ENCODE data around the gene GNB2. TPM values are rescaled to one million over a fixed set of nuclear protein-coding genes. Genes with fewer than 3 reads are reported as not detected.

GNB2 gene
- 100 to 1,000 TPM; 273 to 279 TPM for total RNA-seq
- long read RNA-seq, transcript GNB2-201 (10 exons, 1,878 nt), result major isoform, 29 of 75 reads
- long read RNA-seq, transcript GNB2-211 (6 exons, 1,702 nt), result minor isoform, 6 of 75 reads
- long read RNA-seq, transcript GNB2-202 (9 exons, 1,524 nt), result minor isoform, 7 of 75 reads
- long read RNA-seq, partial matches to known transcripts, result 29 of 75 reads
- long read RNA-seq, other reads (novel, unspliced or antisense), result 4 of 75 reads

DNA sequence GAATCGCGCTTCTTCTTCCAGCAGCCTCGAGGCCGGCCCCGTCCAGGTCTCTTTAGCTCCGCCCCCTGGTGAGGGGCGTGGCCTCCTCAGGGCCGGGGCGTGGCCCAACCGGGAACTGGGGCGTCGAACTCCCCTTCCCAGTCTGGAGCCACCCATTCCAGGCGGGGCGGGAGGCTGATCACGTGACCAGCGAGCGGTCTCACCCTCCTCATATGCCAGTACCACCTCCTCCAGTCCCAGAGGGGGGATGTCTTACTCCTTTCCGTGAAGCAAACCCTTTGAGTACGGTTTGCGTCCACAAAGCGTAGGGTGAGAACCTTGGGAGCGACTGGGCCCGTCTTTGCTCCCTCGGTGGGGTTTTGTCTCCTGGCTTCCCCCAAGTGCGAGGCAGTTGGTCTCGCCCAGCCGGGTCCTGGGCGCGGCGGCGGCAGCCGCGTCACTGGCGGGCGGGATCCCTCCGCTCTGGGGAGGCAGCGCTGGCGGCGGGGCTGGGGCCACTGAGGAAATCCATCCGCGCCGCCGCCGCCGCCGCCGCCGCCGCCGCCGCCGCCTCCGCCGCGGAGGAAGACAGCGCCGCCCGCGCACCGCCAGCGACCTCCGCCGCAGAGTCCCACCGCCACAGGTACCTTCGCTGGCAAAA, at the start of gene GNB2:
Gene GNB2 (plus strand): TSS at position 439 of the 640 bp plus-strand sequence. CDS start 2,526 bp downstream, outside the sequence.
- intact Hi-C loops (cut with DNase I, micrococcal nuclease), result no loop called here
- peak; percentile 99 to 100 for DNase-seq
- ATAC-seq, result peak; percentile 83

DNA sequence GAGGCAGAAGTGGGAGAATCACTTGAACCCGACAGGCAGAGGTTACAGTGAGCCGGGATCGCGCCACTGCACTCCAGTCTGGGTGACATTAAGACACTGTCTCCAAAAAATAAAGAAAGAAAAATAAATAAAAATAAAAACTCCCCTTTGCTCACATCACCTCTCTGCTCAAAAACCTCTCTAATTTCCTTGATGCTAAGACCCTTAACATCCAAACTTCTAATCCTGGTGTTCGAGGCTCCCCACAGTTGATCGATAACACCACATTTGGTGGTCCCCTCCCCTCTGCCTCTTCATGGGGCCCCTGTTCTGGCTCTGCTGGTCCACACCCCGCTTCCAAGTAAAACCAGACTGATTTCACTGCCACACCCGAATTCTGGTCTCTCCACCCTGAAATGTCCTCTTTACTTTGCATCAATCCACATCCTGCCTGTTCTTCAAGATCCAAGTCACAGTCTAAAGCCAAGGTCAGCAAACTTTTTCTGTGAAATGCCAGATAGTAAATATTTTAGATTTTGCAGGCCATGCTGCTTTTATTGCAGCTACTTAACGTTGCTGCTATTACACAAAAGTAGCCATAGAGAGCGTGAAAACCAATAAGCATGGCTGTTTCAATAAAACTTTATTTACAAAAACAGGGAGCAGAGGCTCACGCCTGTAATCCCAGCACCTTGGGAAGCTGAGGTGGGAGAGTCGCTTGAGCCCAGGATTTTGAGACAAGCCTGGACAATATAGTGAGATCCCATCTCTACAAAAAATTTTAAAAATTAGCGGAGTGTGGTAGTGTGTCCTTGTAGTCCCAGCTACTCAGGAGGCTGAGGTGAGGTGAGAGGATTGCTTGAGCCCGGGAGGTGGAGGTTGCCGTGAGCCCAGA, 49.4 kb upstream of the GNB2 start:
- DNase-seq (no peak), ATAC-seq (no peak)
- intact Hi-C loops (cut with DNase I, micrococcal nuclease), result no loop called here

DNA sequence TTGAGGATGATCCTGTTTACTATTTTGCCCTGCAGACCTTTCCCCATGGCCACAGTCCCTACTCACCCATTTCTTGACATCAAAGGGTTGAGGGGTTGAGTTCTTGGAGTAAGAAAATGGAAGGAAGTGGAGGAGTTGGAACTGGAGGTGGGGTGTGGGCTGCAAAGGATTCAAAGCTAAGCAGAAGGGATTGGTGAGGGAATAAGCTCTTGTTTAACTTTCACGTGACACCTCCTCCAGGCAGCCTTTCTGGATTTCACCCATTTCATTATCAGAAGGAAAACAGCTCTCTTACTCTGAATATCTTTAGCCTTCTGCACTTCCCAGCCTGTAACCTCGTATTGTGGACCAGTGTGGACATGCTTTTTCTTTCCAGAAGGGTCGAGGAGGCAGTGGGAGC, 47.5 kb upstream of the GNB2 start:
- ATAC-seq (no peak), DNase-seq (no peak)
- intact Hi-C loops (cut with DNase I, micrococcal nuclease), result no loop called here

DNA sequence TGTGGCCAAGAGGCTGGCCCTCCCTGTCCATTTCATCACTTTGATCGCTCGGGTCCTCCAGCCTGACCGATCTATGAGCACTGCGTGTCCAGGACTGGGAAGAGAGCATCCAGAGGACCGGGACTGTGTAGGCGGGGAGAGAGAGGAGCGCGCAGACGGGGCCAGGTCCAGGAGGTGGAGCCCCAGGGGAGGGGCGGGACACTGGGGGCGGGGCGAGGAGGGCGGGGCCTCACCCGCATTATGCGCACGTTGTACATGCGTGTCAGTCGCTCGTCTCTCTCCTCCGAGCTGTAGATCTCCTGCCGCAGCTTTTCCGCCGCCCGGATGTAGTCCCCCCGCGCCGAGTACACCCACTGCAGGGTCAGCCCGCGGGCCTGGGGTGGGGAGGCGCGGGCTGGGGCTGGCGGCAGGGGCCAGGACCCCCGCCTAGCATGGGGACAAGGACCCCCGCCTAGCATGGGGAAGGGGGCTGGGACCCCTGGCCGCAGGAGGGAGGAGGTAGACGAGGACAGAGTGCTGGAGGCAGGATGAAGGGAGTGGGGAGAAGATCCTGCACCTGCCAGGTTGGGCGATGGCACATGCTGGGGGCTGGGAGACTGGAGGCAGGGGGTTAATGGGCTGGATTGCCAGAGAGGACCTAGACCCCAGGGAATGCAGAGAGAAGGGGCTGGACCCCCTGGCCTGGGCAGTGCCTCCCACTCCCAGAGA, 46.9 kb upstream of the GNB2 start:
- intact Hi-C loops (cut with DNase I, micrococcal nuclease), result no loop called here
- ATAC-seq (peak; percentile 100), DNase-seq (peak; percentile 84 to 87)

DNA sequence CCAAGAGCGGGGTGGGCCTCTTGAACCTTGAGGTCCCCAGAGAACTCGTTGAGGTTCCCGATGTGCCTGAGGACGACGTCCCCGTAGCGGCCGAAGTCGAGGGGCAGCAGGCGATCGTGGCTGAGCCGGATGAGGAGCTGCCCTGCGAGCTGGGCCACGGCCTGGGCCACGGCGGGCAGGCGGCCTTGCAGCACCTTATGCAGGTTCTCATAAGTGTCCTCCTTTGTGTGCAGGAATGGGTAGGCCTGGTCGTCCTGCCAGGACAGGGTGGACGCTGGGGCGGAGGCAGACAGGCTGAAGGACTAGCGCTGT, 46.3 kb upstream of the GNB2 start:
- ATAC-seq, result no peak
- intact Hi-C loops (cut with DNase I, micrococcal nuclease), result no loop called here
- no peak for DNase-seq

DNA sequence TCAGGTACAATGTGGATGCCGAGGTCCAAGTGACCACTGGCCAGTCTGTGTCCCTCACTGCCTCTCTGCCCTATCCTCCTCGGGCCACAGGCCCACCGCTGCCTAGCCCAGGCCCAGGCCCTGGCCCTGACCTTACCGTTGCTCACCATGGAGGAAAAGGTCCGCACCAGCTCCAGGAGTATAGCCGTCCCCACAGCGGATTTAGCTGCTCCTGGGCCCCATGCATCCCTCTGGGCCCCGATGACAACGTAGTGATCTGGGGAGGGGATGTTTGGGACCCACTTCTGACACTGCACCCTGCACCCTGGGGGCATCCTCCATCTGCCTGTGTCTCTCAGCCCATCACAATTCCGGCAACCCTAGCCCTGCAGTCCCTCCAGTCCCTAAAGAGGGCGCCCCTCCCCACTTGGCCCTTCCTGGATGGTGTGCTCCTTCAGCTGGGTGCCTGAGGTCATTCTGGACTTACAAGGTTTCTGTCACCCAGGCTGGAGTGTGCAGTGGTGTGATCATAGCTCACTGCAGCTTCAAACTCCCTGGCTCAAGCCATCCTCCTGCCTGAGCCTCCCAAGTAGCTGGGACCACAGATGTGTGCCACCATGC, 44.3 kb upstream of the GNB2 start:
- intact Hi-C loops (cut with DNase I, micrococcal nuclease), result no loop called here
- ATAC-seq (no peak), DNase-seq (no peak)

DNA sequence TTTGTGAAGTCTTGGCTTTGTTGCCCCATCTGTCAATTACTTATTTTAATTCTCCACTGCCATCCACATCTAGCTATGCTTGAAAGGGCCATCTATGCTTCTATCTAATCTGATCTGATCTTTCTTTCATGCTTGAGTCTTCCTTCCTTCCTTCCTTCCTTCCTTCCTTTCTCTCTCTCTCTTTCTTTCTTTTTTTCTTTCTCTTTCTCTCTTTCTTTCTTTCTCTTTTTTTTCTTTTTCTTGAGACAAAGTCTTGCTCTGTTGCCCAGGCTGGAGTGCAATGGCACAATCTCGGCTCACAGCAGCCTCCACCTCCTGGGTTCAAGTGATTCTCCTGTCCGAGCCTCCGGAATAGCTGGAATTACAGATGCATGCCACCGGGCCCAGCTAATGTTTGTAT, 43.5 kb upstream of the GNB2 start:
- ATAC-seq (no peak), DNase-seq (no peak)
- intact Hi-C loops (cut with DNase I, micrococcal nuclease), result no loop called here

DNA sequence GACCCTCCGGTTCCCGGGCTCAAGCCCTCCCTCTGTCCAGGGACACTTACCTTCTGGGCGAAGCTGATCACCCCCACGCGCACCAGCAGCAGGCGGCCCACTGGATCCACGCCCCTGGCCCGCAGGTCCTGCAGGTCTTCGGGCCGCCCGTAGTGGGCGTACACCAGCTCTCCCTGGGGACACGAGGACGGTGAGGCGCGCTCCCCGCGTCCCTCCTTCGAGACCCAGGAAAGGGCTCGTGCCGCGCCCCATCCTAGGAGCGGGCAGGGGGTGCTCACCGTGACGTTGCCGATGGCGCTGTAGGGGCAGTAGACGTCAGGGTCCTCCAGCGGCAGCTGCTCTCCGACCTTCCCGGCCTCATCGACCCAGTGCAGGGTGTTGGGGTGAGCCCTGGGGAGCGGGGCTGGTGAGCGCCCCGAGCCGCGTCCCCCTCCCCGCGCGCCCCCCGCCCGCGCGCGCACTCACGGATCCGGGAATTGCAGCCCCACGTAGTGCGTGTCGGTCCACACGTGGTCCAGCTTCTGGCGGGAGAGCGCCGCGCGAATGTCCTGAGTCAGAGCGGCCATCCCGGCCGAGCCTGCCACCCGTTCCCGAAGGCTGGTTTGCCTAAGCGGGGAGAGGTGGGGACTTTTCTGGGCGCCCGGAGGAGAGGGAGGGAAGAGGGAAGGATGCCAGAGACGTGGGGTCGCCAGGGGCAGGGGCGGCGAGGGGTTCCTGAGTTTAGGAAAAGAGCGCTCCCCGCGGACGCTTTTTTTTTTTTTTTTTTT, 40.4 kb upstream of the GNB2 start:
- DNase-seq (peak; percentile 61 to 68), ATAC-seq (peak; percentile 86)
- intact Hi-C loops (cut with DNase I, micrococcal nuclease), result no loop called here

DNA sequence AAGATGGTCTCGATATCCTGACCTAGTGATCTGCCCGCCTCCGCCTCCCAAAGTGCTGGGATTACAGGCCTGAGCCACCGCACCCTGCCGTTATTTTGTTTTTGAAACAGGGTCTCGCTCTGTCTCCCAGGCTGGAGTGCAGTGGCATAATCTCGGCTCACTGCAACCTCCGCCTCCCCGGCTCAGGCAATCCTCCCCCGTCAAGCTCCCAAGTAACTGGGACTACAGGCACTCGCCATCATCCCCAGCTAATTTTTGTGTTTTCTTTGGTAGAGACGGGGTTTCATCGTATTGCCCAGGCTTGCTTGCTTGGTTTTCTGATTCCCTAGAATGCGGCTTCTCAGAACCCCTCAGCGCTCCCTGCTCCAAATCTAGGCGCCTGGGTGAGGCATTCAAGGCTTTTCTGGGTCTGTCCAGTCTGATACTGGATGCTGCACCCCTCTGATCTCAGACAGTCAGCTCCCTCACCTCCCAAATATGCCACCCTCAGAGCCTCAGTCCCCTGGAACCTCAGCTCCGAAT, 33.5 kb upstream of the GNB2 start:
- intact Hi-C loops (cut with DNase I, micrococcal nuclease), result no loop called here
- no peak for ATAC-seq

DNA sequence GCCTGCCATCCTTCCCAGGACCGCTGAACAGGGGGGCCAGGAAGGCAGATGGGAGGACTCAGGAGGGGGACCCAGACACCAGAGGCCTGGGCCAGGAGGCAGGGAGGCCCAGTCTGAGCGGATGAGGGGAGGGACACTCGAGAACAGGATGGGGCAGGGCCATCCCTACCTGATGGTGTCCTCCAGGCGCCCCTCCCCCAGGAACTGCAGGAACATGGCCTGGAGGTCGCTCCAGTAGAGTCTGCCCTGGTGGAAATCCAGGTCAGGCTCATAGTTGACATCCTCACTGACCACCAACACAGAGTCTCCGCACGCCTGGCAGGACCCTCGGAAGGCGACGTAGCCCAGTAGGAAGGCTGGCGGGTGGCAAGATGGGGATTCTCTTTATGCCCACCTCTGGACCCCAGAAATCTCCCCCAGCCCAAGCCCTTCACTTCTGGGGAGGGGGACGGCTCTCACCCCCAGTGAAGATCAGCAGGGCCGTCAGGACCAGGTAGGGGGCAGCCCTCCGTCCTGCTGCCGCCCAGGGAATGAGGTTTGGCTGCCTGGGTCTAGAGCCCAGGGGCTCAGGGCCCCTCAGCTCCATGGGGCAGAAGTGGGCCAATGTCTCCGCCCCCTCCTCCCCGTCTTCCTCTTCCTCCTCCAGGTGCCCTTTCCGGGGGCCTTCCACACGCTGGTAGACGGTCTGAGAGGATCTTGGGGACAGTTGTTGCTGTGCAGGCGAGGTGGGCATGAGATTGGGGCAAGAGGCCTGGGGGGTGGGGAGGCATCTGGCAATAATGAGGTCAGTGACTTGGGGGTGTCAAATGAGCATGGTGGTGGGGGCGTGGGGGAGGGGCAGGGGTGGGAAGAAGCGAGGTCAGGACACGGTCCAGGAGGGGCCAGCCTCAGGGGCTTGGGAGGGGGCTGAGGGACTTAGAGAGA, 32.8 kb upstream of the GNB2 start:
- DNase-seq, result no peak
- no peak for ATAC-seq
- intact Hi-C loops (cut with DNase I, micrococcal nuclease), result no loop called here

More for the DNA sequence above, 33.5 kb upstream of the GNB2 start:
- no peak for DNase-seq

DNA sequence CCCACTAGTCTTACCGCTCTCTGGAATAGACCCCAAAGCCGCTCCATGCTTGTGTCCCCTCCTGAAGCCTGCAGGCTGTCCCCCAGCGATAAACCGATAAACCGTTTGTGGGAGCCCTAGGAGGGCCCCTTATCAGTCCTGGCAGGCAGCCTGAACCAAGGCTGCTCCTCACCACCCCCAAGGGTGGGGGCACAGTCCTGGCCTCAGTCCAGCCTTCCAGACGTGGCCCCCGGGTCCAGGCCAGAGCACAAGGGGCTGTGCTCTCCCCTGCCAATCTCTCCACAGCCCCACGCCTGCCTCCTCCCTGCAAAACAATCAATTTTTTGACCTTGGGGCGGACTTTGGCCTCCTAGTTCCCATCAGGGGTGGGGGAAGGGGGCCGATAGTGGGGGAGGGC, 32.1 kb upstream of the GNB2 start, which contains the start of gene TFR2:
Gene TFR2 (minus strand): TSS at position 90 of the 397 bp plus-strand sequence. CDS start 43 bp downstream, at position 47.
- intact Hi-C loops (cut with DNase I, micrococcal nuclease), result no loop called here

DNA sequence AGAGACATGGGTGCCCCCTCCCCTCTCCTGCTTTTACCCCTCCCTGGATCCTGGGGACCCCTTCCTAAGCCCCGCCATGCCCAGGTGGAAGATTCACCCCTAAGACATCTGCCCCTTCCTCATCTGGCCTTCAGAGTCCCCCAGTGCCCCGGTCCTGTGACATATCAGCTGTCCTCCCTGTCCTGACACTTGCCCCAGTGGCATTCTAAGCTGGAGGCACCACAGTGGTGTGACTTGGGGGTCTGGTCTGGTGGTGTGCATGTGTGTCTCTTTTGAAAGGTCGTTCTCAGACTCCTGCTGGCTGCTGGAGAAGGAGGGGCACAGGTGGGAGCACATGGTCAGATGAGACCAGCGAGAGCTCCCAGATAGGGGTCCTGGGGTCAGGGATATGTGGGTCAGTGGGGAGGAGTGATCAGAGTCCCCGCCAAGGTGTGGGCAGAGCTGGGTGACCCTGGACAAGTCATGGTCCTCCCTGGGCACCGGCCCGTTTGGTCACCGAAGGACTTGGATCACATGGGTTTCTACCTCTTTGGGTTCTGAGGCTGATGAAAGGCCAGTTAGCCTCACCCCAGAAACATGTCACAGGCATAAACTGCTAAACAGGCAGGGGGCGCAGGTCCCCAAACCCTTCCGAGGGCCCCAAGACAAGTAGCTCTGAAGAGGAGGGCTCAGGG, 31.5 kb upstream of the GNB2 start:
- ATAC-seq, result no peak
- intact Hi-C loops (cut with DNase I, micrococcal nuclease), result no loop called here
- DNase-seq, result no peak

More for the DNA sequence above, 32.1 kb upstream of the GNB2 start, which contains the start of gene TFR2:
- ATAC-seq (no peak), DNase-seq (no peak)

DNA sequence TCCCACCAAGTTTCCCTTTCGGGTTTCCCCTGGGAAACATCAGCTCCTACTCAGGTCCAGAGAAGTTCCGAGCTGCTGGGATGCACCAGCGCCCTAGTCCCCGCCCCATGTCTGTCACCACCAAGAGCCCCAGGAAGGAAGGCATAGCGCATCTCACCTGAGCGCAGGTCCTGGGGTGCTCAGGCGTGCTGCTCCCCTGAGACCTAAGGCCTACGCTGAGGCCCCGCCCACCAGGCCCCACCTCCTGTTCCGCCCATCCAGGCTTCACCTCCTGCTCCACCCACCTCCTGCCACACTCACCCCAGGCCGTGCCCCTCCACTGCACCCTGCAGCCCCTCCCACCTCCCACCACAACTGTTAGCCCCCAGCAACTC, 31.0 kb upstream of the GNB2 start:
- intact Hi-C loops (cut with DNase I, micrococcal nuclease), result no loop called here
- ATAC-seq (peak; percentile 79), DNase-seq (peak in 1 of 2 donors; percentile 59)

DNA sequence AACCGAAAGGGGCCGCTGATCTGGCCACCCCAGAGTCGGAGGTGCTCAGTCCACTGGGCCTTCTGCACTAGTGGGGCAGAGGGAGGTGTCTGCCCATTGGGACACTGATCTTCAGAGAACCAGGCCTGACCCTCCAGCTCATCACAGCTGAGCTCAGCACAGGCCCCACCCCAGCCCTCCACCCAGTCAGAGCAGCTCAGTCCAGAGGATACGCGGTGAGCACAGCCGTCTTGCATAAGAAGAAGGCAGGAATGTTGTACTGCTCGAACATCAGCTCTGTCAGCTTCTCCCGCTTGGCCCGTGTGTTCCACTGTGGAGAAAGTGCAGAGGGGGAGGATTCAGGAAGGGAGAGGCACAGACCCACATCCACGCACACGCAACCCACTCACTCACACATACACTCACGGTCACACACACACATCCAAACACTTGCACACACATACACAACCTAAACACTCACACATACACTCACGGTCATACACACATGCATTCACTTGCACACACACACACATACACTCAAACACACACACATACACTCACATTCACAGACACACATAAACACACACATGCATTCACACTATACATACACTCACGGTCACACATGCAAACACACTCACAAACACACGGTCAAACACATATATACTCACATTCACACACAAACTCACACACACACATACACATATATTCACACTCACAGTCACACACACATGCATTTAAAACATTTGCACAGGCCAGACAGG, 23.5 kb upstream of the GNB2 start:
- intact Hi-C loops (cut with DNase I, micrococcal nuclease), result no loop called here
- no peak for DNase-seq
- ATAC-seq, result no peak

DNA sequence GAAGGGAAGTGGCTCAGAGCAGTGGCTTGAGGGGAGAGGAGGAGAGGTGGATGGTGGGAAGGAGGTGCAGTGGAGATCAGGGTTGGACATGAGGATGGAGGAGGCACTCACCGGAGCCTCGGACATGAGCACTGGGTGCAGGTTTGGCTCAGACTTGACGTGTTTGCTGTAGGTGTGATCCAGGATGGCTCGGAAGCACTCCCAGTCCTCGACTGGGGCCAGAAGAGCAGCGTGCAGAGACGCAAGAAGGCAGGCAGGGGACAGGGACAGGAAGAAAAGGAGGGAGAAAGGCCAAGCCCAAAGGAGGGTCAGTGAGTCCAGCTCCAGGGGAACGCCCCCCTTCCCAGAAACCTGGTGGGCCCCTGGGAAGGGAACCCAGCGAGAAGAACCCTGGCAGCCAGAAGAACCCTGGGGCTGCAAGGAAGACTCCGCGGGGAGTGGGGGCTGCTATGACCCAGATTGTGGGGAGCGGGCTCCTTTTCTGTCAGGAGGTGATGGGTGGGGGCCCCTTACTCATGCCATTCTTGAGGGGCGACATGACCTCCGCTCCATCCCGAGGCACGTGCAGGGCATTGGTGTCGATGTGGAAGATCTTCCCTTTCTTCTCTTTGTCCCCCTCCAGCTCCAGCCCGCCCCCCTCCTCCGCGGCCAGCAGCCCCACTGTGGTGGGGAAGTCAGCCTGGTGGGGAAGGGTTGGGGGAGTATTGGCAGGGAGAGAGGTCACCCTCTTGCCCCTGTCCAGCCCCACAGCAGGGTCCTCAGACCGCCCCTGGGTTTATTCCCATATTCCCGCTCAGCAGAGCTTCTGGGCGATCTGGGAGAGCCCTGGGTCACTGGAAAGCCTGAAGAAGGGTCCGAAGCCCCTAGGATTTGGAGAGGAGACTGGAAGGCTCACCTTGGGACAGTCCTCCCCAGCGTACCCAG, 18.4 kb upstream of the GNB2 start:
- ATAC-seq (no peak), DNase-seq (no peak)
- intact Hi-C loops (cut with DNase I, micrococcal nuclease), result no loop called here

Data from left colon (tissue), 2 donors.